HEK293T (cell line): ENCODE data around the gene HMGB1.

Experiments used
- BHLHE40 ChIP-seq: fragments of 450-650 bp; IDR thresholded peaks from 2 replicates; pipeline ENCODE4 v1.6.1; 2016; ENCODE audit warnings: mild to moderate bottlenecking, moderate library complexity, borderline replicate concordance
- SP1 ChIP-seq: fragments of 450-650 bp; IDR thresholded peaks from 2 replicates; pipeline ENCODE4 v1.6.1; 2017
- ZNF384 ChIP-seq: fragments of 450-650 bp; IDR thresholded peaks from 2 replicates; pipeline ENCODE4 v1.6.1; 2016

DNA sequence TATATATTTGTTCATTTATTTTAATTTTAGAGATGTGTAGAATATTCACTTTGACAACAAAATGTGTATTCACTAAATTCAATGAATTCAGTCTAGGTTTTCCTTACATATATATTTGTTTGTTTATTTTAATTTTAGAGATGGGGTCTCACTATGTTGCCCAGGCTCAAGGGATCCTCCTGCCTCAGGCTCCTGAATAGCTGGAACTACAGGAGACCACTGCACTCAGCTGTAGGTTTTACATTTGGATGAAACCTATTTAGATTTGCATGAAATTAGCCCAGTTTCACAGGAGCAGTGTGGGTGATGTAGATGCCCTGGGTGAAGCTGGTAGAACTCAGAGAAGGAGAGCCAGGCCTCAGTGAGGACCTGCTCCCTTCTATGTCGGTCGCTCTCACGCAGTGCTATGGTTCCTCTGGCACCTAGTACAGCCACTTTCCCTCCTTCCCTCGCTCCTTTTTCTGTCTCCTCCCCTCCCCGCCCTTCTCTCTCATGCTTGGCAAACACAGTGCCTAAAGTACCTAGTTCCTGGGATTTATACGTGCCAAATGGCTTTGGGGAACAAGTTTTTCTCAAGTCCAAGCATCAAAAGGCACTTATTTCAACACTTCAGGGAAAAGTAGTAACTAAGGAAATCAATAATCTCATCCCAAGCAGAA is 14.7 kb upstream of the HMGB1 start:
- TF ChIP-seq ZNF384 (no peak), SP1 (no peak), BHLHE40 (no peak)
